Esophagus muscularis mucosa (tissue), 4 donors: Measurements from ENCODE around the gene SLC6A19. TPM values are rescaled to one million over a fixed set of nuclear protein-coding genes. Genes with fewer than 3 reads are reported as not detected.

Experiments
- DNase-seq: peaks from one replicate; pipeline ENCODE4 v3.0.0-alpha.2; 2017; ENCODE audit errors: extremely low spot score
- H3K27ac ChIP-seq, 4 donors: fragments of 200-600 bp; sonication (generic); replicated peaks in 1 of 4; 1 replicate in 3 of 4; 2 replicates in 1 of 4; pipeline ENCODE4 v1.5.1; 2016 to 2019; ENCODE audit warnings: mild to moderate bottlenecking in 1 of 4
- H3K27me3 ChIP-seq, 4 donors: fragments of 200-600 bp; sonication (generic); one replicate each; pipeline versions ENCODE4 v1.5.1 to v1.6.0; 2016 to 2019
- H3K36me3 ChIP-seq, 4 donors: fragments of 200-600 bp; sonication (generic); one replicate each; pipeline ENCODE4 v1.5.1; 2016 to 2019
- H3K4me1 ChIP-seq, 4 donors: fragments of 200-600 bp; sonication (generic); one replicate each; pipeline ENCODE4 v1.5.1; 2016 to 2019
- H3K4me3 ChIP-seq, 4 donors: fragments of 200-600 bp; sonication (generic); 1 replicate in 2 of 4; 2 replicates in 2 of 4; pipeline ENCODE4 v1.5.1; 2016 to 2019; ENCODE audit warnings: mild to moderate bottlenecking in 4 of 4, moderate library complexity in 1 of 4
- H3K9me3 ChIP-seq, 4 donors: fragments of 200-600 bp; sonication (generic); 1 replicate in 3 of 4; 2 replicates in 1 of 4; pipeline ENCODE4 v1.5.1; 2016 to 2019
- EP300 ChIP-seq: sonication (generic); formaldehyde crosslinking; IDR thresholded peaks from one replicate; pipeline ENCODE4 v1.6.1; 2017; ENCODE audit warnings: antibody characterized with exemption
- POLR2A ChIP-seq: fragments of 450-650 bp; IDR thresholded peaks from one replicate; pipeline ENCODE4 v1.6.1; 2017; ENCODE audit warnings: antibody characterized with exemption, moderate library complexity, mild to moderate bottlenecking, low read depth
- POLR2AphosphoS5 ChIP-seq, 2 donors: sonication (generic); formaldehyde crosslinking; IDR thresholded peaks; one replicate each; pipeline ENCODE4 v1.6.1; 2017; ENCODE audit warnings: antibody characterized with exemption in 2 of 2
- WGBS: methylation state at CpG from one replicate; pipeline ENCODE4 v1.1.5; 2018; 5-methylcytosine and 5-hydroxymethylcytosine counted together
- intact Hi-C: fragments of 100-400 bp; cut with DNase I; formaldehyde crosslinking; loops from one replicate; pipeline ENCODE4 v1.15.1; 2023
- total RNA-seq, 4 donors: library from RNA; depleted of rRNA; stranded (reverse); fragments of >200 nt; gene quantifications; one replicate each; pipeline versions ENCODE4 v1.1.0 to v1.2.1, GENCODE V29; 2016
- TF ChIP-seq, protein P1 (sequence below), 3 experiments: fragments of 200-600 bp in 2 of 3; fragments of 450-650 bp in 1 of 3; sonication (generic) in 2 of 3; IDR thresholded peaks; one replicate each; pipeline ENCODE4 v1.5.1; 2017 to 2019; ENCODE audit warnings: antibody characterized with exemption in 3 of 3, mild to moderate bottlenecking in 2 of 3, moderate library complexity in 1 of 3

Gene SLC6A19
- total RNA-seq, 4 donors from 2014 or later, result not detected

- H3K27ac ChIP-seq, result no peak overlapping the region
- whole genome bisulfite sequencing, result 85% methylated on average over 13 of the region's 18 CpGs
Measured at GRCh38 chr5:1212881-1213280, 11.5 kb downstream of the SLC6A19 start.

DNA sequence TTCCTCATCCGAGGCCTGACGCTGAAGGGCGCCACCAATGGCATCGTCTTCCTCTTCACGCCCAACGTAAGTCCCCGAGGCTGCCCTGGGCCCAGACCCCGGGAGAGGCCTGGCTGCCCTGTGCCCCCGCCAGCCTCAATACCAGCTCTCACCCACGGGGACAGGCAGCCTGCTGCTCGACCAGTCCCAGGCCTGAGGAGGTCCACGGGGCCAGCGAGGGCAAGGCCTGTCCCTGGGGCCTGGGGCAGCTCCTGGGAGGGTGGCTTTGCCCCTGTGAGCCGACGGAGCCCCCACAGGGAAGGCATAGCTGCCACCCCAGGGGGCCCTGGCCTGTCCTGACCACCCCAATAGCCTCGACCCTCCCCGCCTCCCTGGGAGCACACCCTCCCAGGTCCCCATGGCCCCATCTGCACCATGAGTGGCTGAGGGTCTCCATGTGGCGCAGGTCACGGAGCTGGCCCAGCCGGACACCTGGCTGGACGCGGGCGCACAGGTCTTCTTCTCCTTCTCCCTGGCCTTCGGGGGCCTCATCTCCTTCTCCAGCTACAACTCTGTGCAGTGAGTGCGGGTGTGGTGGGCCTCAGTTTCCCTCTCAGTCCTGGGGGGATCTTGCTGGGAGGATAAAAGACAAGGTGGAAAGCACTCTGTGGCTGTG lies 12.2 kb downstream of the SLC6A19 start:
- TF ChIP-seq EP300 (no peak), POLR2AphosphoS5 (IDR thresholded peaks at IDR 0.05) (no peak), POLR2A (no peak)
- TF ChIP-seq, protein P1, sequence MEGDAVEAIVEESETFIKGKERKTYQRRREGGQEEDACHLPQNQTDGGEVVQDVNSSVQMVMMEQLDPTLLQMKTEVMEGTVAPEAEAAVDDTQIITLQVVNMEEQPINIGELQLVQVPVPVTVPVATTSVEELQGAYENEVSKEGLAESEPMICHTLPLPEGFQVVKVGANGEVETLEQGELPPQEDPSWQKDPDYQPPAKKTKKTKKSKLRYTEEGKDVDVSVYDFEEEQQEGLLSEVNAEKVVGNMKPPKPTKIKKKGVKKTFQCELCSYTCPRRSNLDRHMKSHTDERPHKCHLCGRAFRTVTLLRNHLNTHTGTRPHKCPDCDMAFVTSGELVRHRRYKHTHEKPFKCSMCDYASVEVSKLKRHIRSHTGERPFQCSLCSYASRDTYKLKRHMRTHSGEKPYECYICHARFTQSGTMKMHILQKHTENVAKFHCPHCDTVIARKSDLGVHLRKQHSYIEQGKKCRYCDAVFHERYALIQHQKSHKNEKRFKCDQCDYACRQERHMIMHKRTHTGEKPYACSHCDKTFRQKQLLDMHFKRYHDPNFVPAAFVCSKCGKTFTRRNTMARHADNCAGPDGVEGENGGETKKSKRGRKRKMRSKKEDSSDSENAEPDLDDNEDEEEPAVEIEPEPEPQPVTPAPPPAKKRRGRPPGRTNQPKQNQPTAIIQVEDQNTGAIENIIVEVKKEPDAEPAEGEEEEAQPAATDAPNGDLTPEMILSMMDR (IDR thresholded peaks at IDR 0.05), result no peak
- Histone ChIP-seq H3K27ac (no peak overlapping the region), H3K9me3 (peaks cover 0 to 9% (median 3%) of the 10 kb centered on the region in 4 donors), H3K27me3 (peaks cover 0 to 72% (median 0%) of the 10 kb centered on the region in 4 donors), H3K4me3 (no peak overlapping the region), H3K36me3 (no peaks in the 10 kb centered on the region), H3K4me1 (no peaks in the 10 kb centered on the region)
- no peak for DNase-seq
- 83% methylated on average over 8 of the region's 25 CpGs for WGBS
- intact Hi-C loops, result no loop called here

More at GRCh38 chr5:1212881-1213280, 11.5 kb downstream of the SLC6A19 start:
- DNase-seq, result no peak
- Histone ChIP-seq H3K9me3 (peaks cover 0 to 9% (median 3%) of the 10 kb centered on the region in 4 donors), H3K4me3 (no peak overlapping the region), H3K27me3 (peaks cover 0 to 72% (median 0%) of the 10 kb centered on the region in 4 donors), H3K36me3 (no peaks in the 10 kb centered on the region), H3K4me1 (no peaks in the 10 kb centered on the region)
- intact Hi-C loops, result no loop called here
- TF ChIP-seq, protein P1 (IDR thresholded peaks at IDR 0.05), result no peak
- TF ChIP-seq EP300, result no peak
- TF ChIP-seq POLR2AphosphoS5 (IDR thresholded peaks at IDR 0.05), result no peak
- no peak for TF ChIP-seq POLR2A

DNA sequence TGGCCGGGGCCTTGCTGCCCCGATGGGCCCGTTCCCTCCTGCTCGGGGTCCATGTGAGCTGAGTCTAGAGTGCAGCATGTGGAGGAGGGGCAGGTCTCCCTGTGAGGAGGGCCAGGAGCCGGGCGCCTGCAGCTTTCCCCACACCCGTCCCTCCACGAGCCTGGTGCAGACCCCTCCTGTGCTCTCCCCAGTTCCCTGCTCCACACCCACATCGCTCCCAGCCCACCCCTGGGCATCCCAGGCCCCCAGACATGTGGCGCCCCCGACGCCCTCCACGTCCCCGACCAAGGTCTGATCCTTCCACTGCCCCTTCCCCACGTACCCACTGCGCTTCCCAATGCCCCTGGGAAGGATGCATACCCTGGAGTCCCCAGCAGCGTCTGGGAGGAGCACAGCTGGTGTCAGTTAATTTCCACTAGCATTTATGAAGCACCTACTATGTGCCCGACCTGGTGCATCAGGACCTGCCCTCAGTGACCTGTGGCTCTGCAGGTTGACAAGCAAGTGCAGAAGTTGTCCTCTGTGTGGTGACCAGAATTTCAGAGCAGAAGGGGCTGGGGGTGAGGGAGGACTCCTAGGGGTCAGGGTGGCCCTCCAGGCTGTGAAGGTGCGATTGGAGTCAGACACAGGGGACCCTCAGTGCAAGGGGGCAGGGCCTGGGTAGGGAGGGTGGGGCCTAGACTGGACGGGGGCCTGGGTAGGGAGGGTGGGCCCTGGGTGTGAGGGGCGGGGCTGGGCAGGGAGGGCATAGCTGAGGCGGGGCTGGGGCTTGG lies 13.0 kb downstream of the SLC6A19 start:
- H3K4me3 ChIP-seq, result no peak overlapping the region
- 69% methylated on average over 18 of the region's 22 CpGs for WGBS
- H3K36me3 ChIP-seq, result no peaks in the 10 kb centered on the region
- intact Hi-C loops, result no loop called here
- peaks cover 0 to 72% (median 0%) of the 10 kb centered on the region in 4 donors for H3K27me3 ChIP-seq
- H3K27ac ChIP-seq, result no peak overlapping the region
- no peak for DNase-seq
- no peaks in the 10 kb centered on the region for H3K4me1 ChIP-seq
- no peak for TF ChIP-seq POLR2A
- TF ChIP-seq, protein P1 (IDR thresholded peaks at IDR 0.05), result no peak
- TF ChIP-seq EP300, result no peak
- no peak for TF ChIP-seq POLR2AphosphoS5 (IDR thresholded peaks at IDR 0.05)
- peaks cover 0 to 9% (median 3%) of the 10 kb centered on the region in 4 donors for H3K9me3 ChIP-seq

DNA sequence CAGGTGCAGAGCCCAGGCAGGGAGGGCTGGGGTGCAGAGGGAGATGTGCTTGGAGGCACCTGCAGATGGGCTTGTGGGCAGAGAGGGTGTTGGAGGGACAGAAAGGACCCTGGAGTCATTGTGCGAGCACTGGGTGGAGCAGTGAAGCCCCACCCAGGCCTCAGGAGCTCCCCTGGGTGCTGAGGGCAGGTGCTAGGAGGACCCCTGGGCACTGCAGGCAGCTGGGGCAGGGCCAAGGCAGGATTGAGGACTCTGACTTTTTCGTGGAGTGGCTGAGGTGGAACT lies 13.5 kb downstream of the SLC6A19 start:
- Histone ChIP-seq H3K27ac (no peak overlapping the region), H3K9me3 (peaks cover 0 to 9% (median 3%) of the 10 kb centered on the region in 4 donors), H3K36me3 (no peaks in the 10 kb centered on the region), H3K4me3 (no peak overlapping the region), H3K27me3 (peaks cover 0 to 74% (median 0%) of the 10 kb centered on the region in 4 donors), H3K4me1 (no peaks in the 10 kb centered on the region)
- WGBS, result 67% methylated on average over 2 of the region's 2 CpGs
- no peak for DNase-seq
- TF ChIP-seq EP300 (no peak), POLR2AphosphoS5 (IDR thresholded peaks at IDR 0.05) (no peak), POLR2A (no peak)
- TF ChIP-seq, protein P1 (IDR thresholded peaks at IDR 0.05), result no peak
- intact Hi-C loops, result no loop called here
